Rectal smooth muscle tissue (tissue), 1 donor: ENCODE measurements around the gene TUBA4B.

ENCODE experiments used
- H3K27ac ChIP-seq: one replicate; pipeline ENCODE4 v1.7.0; 2013; ENCODE audit warnings: low read depth, low read length, inconsistent platforms
- H3K27me3 ChIP-seq: one replicate; pipeline ENCODE4 v1.7.0; 2013; ENCODE audit warnings: low read length; ENCODE audit not compliant: control insufficient read depth, insufficient read depth
- H3K36me3 ChIP-seq: one replicate; pipeline ENCODE4 v1.7.0; 2013; ENCODE audit warnings: low read length; ENCODE audit not compliant: control insufficient read depth, insufficient read depth
- H3K4me1 ChIP-seq: one replicate; pipeline ENCODE4 v1.7.0; 2013; ENCODE audit warnings: low read length; ENCODE audit not compliant: control insufficient read depth, insufficient read depth
- H3K4me3 ChIP-seq: one replicate; pipeline ENCODE4 v1.7.0; 2013; ENCODE audit warnings: low read length
- H3K9ac ChIP-seq: one replicate; pipeline ENCODE4 v1.7.0; 2013; ENCODE audit warnings: low read length

The TUBA4B gene

GRCh38 chr2:219252900-219253752 is at the start of gene TUBA4B:
TUBA4B (plus strand) TSS chr2:219253243; CDS start chr2:219253408, 165 bp downstream.
- peak within 1 kb of the TSS; percentile 81 for H3K4me3 ChIP-seq
- H3K27ac ChIP-seq = peak within 1 kb of the TSS; percentile 62
- H3K36me3 ChIP-seq = peaks cover 12% of the 10 kb centered on the region
- H3K4me1 ChIP-seq = peaks cover 23% of the 10 kb centered on the region
- H3K27me3 ChIP-seq = no peaks in the 10 kb centered on the region
- H3K9ac ChIP-seq = peak within 1 kb of the TSS; percentile 64

DNA sequence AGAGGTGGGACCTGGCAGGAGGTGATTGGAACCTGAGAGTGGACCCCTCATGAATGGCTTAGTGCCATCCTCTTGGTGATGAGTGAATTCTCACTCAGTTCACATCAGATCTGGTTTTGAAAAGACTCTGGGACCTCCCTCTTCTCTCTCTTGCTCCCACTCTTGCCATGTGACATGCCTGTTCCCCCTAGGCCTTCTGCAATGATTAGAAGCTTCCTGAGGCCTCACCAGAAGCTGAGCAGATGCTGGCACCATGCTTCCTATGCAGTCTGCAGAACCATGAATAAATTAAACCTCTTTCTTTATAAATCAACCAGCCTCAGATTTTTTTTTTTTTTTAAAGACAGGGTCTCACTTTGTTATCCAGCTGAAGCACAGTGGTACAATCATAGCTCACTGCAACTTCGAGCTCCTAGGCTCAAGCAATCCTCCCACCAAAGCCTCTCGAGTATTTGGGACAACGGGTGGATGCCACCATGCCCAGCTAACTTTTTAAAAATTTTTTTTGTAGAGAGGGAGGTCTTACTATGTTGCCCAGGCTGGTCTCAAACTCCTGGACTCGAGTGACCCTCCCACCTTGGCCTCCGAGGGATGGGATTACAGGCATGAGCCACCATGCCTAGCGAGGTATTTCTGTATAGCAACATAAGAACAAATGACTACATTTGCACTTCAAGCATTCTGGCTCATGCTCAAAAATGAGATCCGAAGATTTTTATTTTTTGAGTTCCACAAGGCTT is 48.4 kb upstream of the TUBA4B start:
- H3K27ac ChIP-seq = no peak overlapping the region
- H3K4me3 ChIP-seq = no peak overlapping the region
- H3K9ac ChIP-seq = no peak overlapping the region
- H3K36me3 ChIP-seq = peaks cover 11% of the 10 kb centered on the region
- H3K4me1 ChIP-seq = peaks cover 12% of the 10 kb centered on the region
- H3K27me3 ChIP-seq = no peaks in the 10 kb centered on the region

DNA sequence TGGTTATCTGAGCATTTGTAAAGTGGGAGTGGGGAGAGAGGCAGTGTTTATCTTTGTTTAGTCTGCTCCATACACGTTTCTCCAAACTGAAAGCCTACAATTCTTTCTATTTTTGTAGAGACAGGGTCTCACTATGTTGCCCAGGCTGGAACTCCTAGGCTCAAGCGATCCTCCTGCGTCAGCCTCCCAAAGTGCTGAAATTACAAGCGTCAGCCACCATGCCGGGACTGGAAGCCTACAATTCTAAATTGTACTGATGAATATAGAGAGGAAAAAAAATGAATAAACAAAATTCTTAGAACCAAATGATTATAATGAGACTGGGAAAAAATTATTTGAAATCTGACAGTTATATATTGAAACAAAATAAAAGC is 47.9 kb upstream of the TUBA4B start:
- no peaks in the 10 kb centered on the region for H3K27me3 ChIP-seq

DNA sequence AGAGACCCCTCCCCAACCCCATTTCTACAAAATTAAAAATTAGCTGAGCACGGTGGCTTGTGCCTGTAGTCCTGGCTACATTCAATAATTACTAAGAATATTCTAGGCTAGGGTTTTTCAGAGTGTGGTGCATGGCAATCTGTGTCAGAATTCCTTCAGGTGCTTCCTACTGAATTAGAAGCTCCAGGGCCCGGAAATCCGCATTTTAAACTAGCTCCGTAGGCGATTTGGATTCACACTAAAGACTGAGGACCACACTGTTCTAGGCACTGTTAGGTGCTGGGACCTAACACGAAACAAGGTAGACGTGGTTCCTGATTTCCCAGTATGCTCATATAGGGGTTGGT is 47.1 kb upstream of the TUBA4B start:
- Histone ChIP-seq H3K27me3 (no peaks in the 10 kb centered on the region), H3K27ac (peak overlapping the region; percentile 90), H3K4me1 (peaks cover 12% of the 10 kb centered on the region), H3K36me3 (peaks cover 11% of the 10 kb centered on the region), H3K4me3 (peak overlapping the region; percentile 85), H3K9ac (peak overlapping the region; percentile 98)

More for the DNA sequence above, 47.9 kb upstream of the TUBA4B start:
- no peak overlapping the region for H3K9ac ChIP-seq
- peaks cover 12% of the 10 kb centered on the region for H3K4me1 ChIP-seq
- H3K36me3 ChIP-seq = peaks cover 11% of the 10 kb centered on the region
- no peak overlapping the region for H3K4me3 ChIP-seq
- H3K27ac ChIP-seq = no peak overlapping the region

GRCh38 chr2:219206328-219207133 is 46.5 kb upstream of the TUBA4B start, which contains the start of gene ZFAND2B:
ZFAND2B (plus strand) TSS chr2:219206782; CDS start chr2:219206988, 206 bp downstream.
- peak within 1 kb of the TSS; percentile 95 for H3K27ac ChIP-seq
- peaks cover 12% of the 10 kb centered on the region for H3K4me1 ChIP-seq
- H3K27me3 ChIP-seq = no peaks in the 10 kb centered on the region
- peak within 1 kb of the TSS; percentile 85 for H3K4me3 ChIP-seq
- H3K9ac ChIP-seq = peak within 1 kb of the TSS; percentile 98
- H3K36me3 ChIP-seq = peaks cover 11% of the 10 kb centered on the region

DNA sequence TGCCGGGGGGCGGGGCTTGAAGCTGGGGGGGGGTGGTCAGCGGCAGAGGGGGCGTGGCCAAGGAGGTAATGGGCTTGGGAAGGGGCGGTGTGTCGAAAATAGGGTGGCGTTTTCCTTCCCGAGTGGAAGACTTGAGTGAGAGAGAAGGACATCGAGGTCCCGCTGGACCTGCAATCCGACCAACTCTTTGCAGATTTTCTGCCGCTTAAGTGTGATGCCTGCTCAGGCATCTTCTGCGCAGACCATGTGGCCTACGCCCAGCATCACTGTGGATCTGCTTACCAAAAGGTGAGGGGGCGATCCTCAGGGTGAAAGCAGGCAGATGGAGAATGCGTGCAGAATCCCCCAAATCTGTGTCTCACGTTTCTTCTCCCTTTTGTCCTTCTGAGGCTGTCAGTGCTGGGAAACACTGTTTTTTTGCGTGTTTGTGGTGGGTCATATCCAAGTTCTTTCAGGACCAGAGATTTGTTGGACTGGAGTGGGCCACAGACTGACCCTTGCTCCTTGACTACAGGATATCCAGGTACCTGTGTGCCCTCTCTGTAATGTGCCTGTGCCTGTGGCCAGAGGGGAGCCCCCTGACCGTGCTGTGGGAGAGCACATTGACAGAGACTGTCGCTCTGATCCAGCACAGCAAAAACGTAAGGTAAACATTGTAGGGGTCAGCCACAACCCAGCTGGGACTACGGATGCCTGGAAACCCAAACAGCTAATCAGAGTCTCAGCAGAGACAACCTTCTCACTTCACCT is 45.7 kb upstream of the TUBA4B start:
- Histone ChIP-seq H3K36me3 (peaks cover 11% of the 10 kb centered on the region), H3K27me3 (no peaks in the 10 kb centered on the region), H3K4me3 (peak overlapping the region; percentile 63), H3K27ac (peak overlapping the region; percentile 95), H3K4me1 (peaks cover 12% of the 10 kb centered on the region), H3K9ac (peak overlapping the region; percentile 19)

- Histone ChIP-seq H3K9ac (no peak overlapping the region), H3K27me3 (no peaks in the 10 kb centered on the region), H3K27ac (no peak overlapping the region), H3K36me3 (peaks cover 11% of the 10 kb centered on the region), H3K4me3 (peak overlapping the region; percentile 63), H3K4me1 (peaks cover 12% of the 10 kb centered on the region)
Measured at GRCh38 chr2:219207884-219208740, 44.9 kb upstream of the TUBA4B start.

DNA sequence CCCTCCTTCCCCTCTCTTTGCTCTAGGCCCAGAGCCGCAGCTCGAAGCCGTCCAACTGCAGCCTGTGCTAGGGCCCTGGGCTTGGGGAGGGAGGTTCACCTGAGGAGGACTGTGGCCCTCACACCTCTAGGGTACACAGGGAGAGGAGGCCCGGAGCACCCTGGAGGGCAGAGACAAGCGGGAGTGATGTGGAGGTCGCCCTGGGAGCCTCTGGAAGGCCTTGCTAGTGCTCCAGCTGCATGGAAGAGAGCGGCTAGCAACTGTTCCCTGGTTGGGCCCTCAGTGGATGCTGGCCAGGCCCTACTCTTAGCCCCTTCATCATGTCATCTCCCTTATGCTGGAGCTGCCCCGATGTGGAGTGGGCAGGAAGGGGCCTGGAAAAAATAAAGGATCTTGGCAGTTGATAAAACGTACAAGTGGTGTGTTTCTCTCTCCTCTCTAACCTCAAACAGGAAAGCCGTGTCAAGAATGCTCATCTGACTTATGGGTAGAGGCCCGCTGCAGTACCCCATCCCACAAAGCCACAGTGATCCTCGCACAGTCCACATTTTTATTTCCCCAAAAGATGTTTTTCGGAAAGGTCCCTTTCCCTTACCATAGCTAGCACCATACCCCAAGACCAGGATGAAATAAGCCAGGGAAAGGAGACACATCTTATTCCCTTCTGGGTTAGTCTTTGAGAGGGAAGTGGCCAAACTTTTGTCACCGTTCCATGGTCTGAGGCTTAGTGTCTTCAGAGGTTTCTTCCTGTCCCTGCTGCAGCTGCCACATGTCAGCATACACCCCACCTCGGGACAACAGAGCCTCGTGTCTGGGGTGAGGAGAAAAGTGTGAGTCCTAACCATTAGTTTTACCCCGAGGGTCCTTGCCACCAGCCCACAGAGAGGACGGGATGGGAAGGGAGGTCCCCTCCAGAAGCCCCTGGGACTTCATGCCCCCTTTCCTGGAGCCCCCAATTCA is 43.5 kb upstream of the TUBA4B start:
- Histone ChIP-seq H3K27ac (no peak overlapping the region), H3K36me3 (peaks cover 17% of the 10 kb centered on the region), H3K4me1 (peaks cover 12% of the 10 kb centered on the region), H3K27me3 (no peaks in the 10 kb centered on the region), H3K4me3 (no peak overlapping the region), H3K9ac (no peak overlapping the region)

- Histone ChIP-seq H3K36me3 (peaks cover 21% of the 10 kb centered on the region), H3K4me3 (no peak overlapping the region), H3K27ac (no peak overlapping the region), H3K4me1 (peaks cover 12% of the 10 kb centered on the region), H3K27me3 (no peaks in the 10 kb centered on the region), H3K9ac (no peak overlapping the region)
Measured at GRCh38 chr2:219210196-219210885, 42.7 kb upstream of the TUBA4B start.

DNA sequence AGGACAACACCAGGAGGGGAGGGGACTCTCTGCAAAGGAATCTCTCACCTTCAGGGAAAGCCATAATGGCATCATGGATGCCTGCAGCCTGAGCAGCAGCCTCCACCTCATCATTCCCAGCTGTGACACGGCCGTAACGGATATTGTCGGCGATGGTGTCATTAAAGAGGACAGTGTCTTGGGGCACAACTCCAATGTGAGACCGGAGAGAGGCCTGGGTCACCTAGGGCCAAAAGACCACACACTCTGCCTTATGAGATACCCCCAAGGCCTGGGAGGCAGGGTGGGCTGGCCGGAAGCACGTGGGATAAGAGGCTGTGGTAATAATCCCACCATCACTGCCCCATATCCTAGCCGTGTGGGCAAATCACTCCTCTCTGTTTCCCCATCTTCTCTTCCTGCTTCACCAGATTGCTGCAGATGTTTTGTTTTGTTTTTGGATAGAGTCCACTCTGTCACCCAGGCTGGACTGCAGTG is 42.1 kb upstream of the TUBA4B start:
- no peak overlapping the region for H3K9ac ChIP-seq
- no peak overlapping the region for H3K27ac ChIP-seq
- H3K4me1 ChIP-seq = peaks cover 12% of the 10 kb centered on the region
- H3K27me3 ChIP-seq = no peaks in the 10 kb centered on the region
- H3K4me3 ChIP-seq = no peak overlapping the region
- H3K36me3 ChIP-seq = peaks cover 21% of the 10 kb centered on the region
